Hepatocyte (in vitro differentiated cells): ENCODE results near the gene DYNC1I1.

Experiments used
- CTCF ChIP-seq: fragments of 200-600 bp; sonication (generic); IDR thresholded peaks from 2 replicates; pipeline ENCODE4 v1.5.1; 2016; ENCODE audit warnings: antibody characterized with exemption, mild to moderate bottlenecking; ENCODE audit not compliant: poor library complexity
- EZH2 ChIP-seq: fragments of 200-600 bp; sonication (generic); IDR thresholded peaks from 2 replicates; pipeline ENCODE4 v1.6.1; 2016; ENCODE audit warnings: antibody characterized with exemption, mild to moderate bottlenecking, borderline replicate concordance
- EZH2phosphoT487 ChIP-seq: fragments of 200-600 bp; sonication (generic); IDR thresholded peaks from one replicate; pipeline ENCODE4 v1.6.1; 2018; ENCODE audit warnings: antibody characterized with exemption, mild to moderate bottlenecking, low read depth, moderate library complexity; ENCODE audit not compliant: unreplicated experiment, severe bottlenecking

GRCh38 chr7:95736635-95737034 is 35.7 kb upstream of the DYNC1I1 start:
- no peak for TF ChIP-seq CTCF
- no peak for TF ChIP-seq EZH2
- no peak for TF ChIP-seq EZH2phosphoT487
